K562 (cell line): ENCODE measurements around the gene C11orf42. TPM values are rescaled to one million over a fixed set of nuclear protein-coding genes. Genes with fewer than 3 reads are reported as not detected.

Experiments used
- CCNT2 ChIP-seq: IDR thresholded peaks from 2 replicates; pipeline ENCODE4 v1.6.1; 2011; ENCODE audit warnings: borderline replicate concordance, low read depth, mild to moderate bottlenecking, moderate library complexity, mixed read lengths, low read length; ENCODE audit not compliant: insufficient read length; ENCODE audit errors: extremely low read depth
- EHMT2 ChIP-seq: fragments of 450-650 bp; IDR thresholded peaks from 2 replicates; pipeline ENCODE4 v1.6.1; 2018; ENCODE audit warnings: antibody characterized with exemption
- GATAD2B ChIP-seq: fragments of 450-650 bp; IDR thresholded peaks from 2 replicates; pipeline ENCODE4 v1.6.1; 2017; ENCODE audit warnings: mild to moderate bottlenecking, borderline replicate concordance
- IRF9 ChIP-seq: fragments of 450-650 bp; IDR thresholded peaks from 2 replicates; pipeline ENCODE4 v1.6.1; 2016; ENCODE audit warnings: missing biosample characterization, missing genetic modification characterization
- MAX ChIP-seq: sonication (generic); formaldehyde crosslinking; IDR thresholded peaks from 2 replicates; pipeline ENCODE4 v1.9.0; 2022; ENCODE audit warnings: mild to moderate bottlenecking, missing genetic modification reagents
- MEF2D ChIP-seq: conservative IDR thresholded peaks from 2 replicates; pipeline ENCODE4 v1.6.1; 2016; ENCODE audit warnings: low read depth, missing genetic modification characterization, missing compliant biosample characterization
- MEIS2 ChIP-seq: fragments of 450-650 bp; IDR thresholded peaks from 2 replicates; pipeline ENCODE4 v1.6.1; 2014; ENCODE audit warnings: mild to moderate bottlenecking; ENCODE audit not compliant: partially characterized antibody
- MGA ChIP-seq: fragments of 450-650 bp; IDR thresholded peaks from 2 replicates; pipeline ENCODE4 v1.6.1; 2016; ENCODE audit warnings: mild to moderate bottlenecking, moderate library complexity
- RBFOX2 ChIP-seq: fragments of 200-400 bp; formaldehyde crosslinking; IDR thresholded peaks from 2 replicates; pipeline ENCODE4 v1.6.1; 2017; ENCODE audit warnings: low read depth, mild to moderate bottlenecking, low read length, moderate library complexity
- polyA plus RNA-seq, 8 experiments: library from polyadenylated mRNA; depleted of rRNA in 4 of 8; stranded (reverse) in 5 of 8; unstranded in 3 of 8; fragments of >200 nt; fragmentation: Nextera tagmentation in 2 of 8; fragmentation: Illumina TruSeq in 1 of 8; extraction: Ambion mirVana in 2 of 8; extraction: Trizol in 1 of 8; gene quantifications; 2 replicates each; pipeline versions ENCODE4 v1.2.1 to v1.2.3, GENCODE V29; 2011 to 2014; ENCODE audit warnings: inconsistent platforms in 1 of 8, missing spikeins in 1 of 8
- total RNA-seq, 7 experiments: library from RNA; depleted of rRNA in 6 of 7; stranded (reverse); fragments of >200 nt in 6 of 7; fragmentation: Illumina TruSeq in 2 of 7; extraction: Trizol in 2 of 7; gene quantifications; 2 replicates each; pipeline versions ENCODE4 v1.2.1 to v1.2.3, GENCODE V29; 2011 to 2021; ENCODE audit warnings: low replicate concordance in 1 of 7
- TF ChIP-seq, protein P1 (sequence below): fragments of 250-450 bp; sonication (Bioruptor Pico); IDR thresholded peaks from 2 replicates; pipeline ENCODE4 v1.8.0; 2021; ENCODE audit warnings: borderline replicate concordance, mild to moderate bottlenecking, moderate library complexity; ENCODE audit not compliant: poor library complexity, severe bottlenecking
- TF ChIP-seq, protein P2 (sequence below): sonication (generic); formaldehyde crosslinking; IDR thresholded peaks from 2 replicates; pipeline ENCODE4 v1.8.0; 2022; ENCODE audit warnings: mild to moderate bottlenecking, missing genetic modification reagents

Gene C11orf42
- total and polyA plus RNA-seq, 9 of the 15 experiments (the other 6 are each of a cell fraction or from before 2014, with no cell fraction given) = not detected

GRCh38 chr11:6234387-6235107 is 29.2 kb downstream of the C11orf42 start, which contains the start of gene FHIP1B (continued):
- no peak; the same call in 1 of the 2 replicates for TF ChIP-seq MGA
- TF ChIP-seq, protein P1, sequence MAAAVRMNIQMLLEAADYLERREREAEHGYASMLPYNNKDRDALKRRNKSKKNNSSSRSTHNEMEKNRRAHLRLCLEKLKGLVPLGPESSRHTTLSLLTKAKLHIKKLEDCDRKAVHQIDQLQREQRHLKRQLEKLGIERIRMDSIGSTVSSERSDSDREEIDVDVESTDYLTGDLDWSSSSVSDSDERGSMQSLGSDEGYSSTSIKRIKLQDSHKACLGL (CRISPR knock-in tag) = no peak
- TF ChIP-seq CCNT2 = peak; percentile 81
- TF ChIP-seq, protein P2, sequence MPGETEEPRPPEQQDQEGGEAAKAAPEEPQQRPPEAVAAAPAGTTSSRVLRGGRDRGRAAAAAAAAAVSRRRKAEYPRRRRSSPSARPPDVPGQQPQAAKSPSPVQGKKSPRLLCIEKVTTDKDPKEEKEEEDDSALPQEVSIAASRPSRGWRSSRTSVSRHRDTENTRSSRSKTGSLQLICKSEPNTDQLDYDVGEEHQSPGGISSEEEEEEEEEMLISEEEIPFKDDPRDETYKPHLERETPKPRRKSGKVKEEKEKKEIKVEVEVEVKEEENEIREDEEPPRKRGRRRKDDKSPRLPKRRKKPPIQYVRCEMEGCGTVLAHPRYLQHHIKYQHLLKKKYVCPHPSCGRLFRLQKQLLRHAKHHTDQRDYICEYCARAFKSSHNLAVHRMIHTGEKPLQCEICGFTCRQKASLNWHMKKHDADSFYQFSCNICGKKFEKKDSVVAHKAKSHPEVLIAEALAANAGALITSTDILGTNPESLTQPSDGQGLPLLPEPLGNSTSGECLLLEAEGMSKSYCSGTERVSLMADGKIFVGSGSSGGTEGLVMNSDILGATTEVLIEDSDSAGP (CRISPR knock-in tag) = no peak; the same call in 1 of the 2 replicates
- TF ChIP-seq GATAD2B = no peak
- peak; percentile 79 for TF ChIP-seq MAX (CRISPR knock-in tag)
- peak; percentile 57 for TF ChIP-seq MEIS2
- TF ChIP-seq MEF2D = no peak
- no peak for TF ChIP-seq IRF9 (tag)
- no peak for TF ChIP-seq EHMT2
- peak; percentile 82 for TF ChIP-seq RBFOX2
